HepG2 (cell line): ENCODE data around the gene KRTAP10-2. TPM values are rescaled to one million over a fixed set of nuclear protein-coding genes. Genes with fewer than 3 reads are reported as not detected.

Experiments
- BCLAF1 ChIP-seq: fragments of 450-650 bp; IDR thresholded peaks from 2 replicates; pipeline ENCODE4 v1.6.1; 2017; ENCODE audit warnings: mild to moderate bottlenecking
- DMAP1 ChIP-seq: IDR thresholded peaks from 2 replicates; pipeline ENCODE4 v1.6.1; 2016
- ONECUT2 ChIP-seq: sonication (generic); formaldehyde crosslinking; IDR thresholded peaks from 2 replicates; pipeline ENCODE4 v1.4.0; 2020; ENCODE audit warnings: missing genetic modification reagents
- SMARCE1 ChIP-seq: fragments of 450-650 bp; IDR thresholded peaks from 2 replicates; pipeline ENCODE4 v1.6.1; 2017; ENCODE audit warnings: borderline replicate concordance
- ZNF121 ChIP-seq: sonication (generic); formaldehyde crosslinking; IDR thresholded peaks from 2 replicates; pipeline ENCODE4 v1.5.0; 2020; ENCODE audit warnings: mild to moderate bottlenecking, missing genetic modification reagents
- ZNF280D ChIP-seq: sonication (generic); formaldehyde crosslinking; IDR thresholded peaks from 2 replicates; pipeline ENCODE4 v1.5.1; 2020; ENCODE audit warnings: mild to moderate bottlenecking, missing genetic modification reagents
- ZNF333 ChIP-seq: sonication (generic); formaldehyde crosslinking; IDR thresholded peaks from 2 replicates; pipeline ENCODE4 v1.4.0; 2020; ENCODE audit warnings: mild to moderate bottlenecking, missing genetic modification reagents, borderline replicate concordance
- ZNF629 ChIP-seq: sonication (generic); formaldehyde crosslinking; conservative IDR thresholded peaks from 2 replicates; pipeline ENCODE4 v1.5.0; 2020; ENCODE audit warnings: missing genetic modification reagents
- ZNF788 ChIP-seq: sonication (generic); formaldehyde crosslinking; IDR thresholded peaks from 2 replicates; pipeline ENCODE4 v1.5.0; 2020; ENCODE audit warnings: mild to moderate bottlenecking, missing genetic modification reagents, borderline replicate concordance
- ZSCAN30 ChIP-seq: sonication (generic); formaldehyde crosslinking; IDR thresholded peaks from 2 replicates; pipeline ENCODE4 v1.5.0; 2020; ENCODE audit warnings: mild to moderate bottlenecking, missing genetic modification reagents
- polyA plus RNA-seq, 8 experiments: library from polyadenylated mRNA; depleted of rRNA in 3 of 8; stranded (reverse) in 7 of 8; unstranded in 1 of 8; fragments of >200 nt; fragmentation: Illumina TruSeq in 4 of 8; extraction: Trizol in 4 of 8; gene quantifications; 2 replicates each; pipeline versions ENCODE4 v1.2.1 to v1.2.3, GENCODE V29; 2011 to 2016; ENCODE audit warnings: low read depth in 4 of 8, missing spikeins in 1 of 8, mixed read lengths in 1 of 8; ENCODE audit not compliant: insufficient read depth in 1 of 8
- total RNA-seq, 5 experiments: library from RNA; depleted of rRNA; stranded (reverse); fragments of >200 nt; fragmentation: Illumina TruSeq; extraction: Trizol; gene quantifications; 2 replicates each; pipeline ENCODE4 v1.2.3, GENCODE V29; 2016; ENCODE audit warnings: low read depth in 1 of 5

Gene KRTAP10-2
- total and polyA plus RNA-seq, 2 of the 13 experiments (the other 11 are each of a cell fraction or from before 2014, with no cell fraction given) = not detected

GRCh38 chr21:44533891-44534627 is 17.2 kb downstream of the KRTAP10-2 start (continued):
- TF ChIP-seq BCLAF1 (no peak), ZNF280D (no peak), ZNF121 (no peak), ZSCAN30 (CRISPR knock-in tag) (no peak), SMARCE1 (no peak), ZNF629 (CRISPR knock-in tag) (no peak), ZNF788 (CRISPR knock-in tag) (no peak), ZNF333 (CRISPR knock-in tag) (no peak), ONECUT2 (CRISPR knock-in tag) (no peak), DMAP1 (CRISPR knock-in tag) (no peak)
- TF ChIP-seq, all 625 proteins: peak for 0
